Hepatocyte (in vitro differentiated cells): ENCODE results near the gene TIMP4.

Experiments used
- EZH2 ChIP-seq: fragments of 200-600 bp; sonication (generic); IDR thresholded peaks from 2 replicates; pipeline ENCODE4 v1.6.1; 2016; ENCODE audit warnings: antibody characterized with exemption, mild to moderate bottlenecking, borderline replicate concordance
- EZH2phosphoT487 ChIP-seq: fragments of 200-600 bp; sonication (generic); IDR thresholded peaks from one replicate; pipeline ENCODE4 v1.6.1; 2018; ENCODE audit warnings: antibody characterized with exemption, mild to moderate bottlenecking, low read depth, moderate library complexity; ENCODE audit not compliant: unreplicated experiment, severe bottlenecking
- TF ChIP-seq, protein P1 (sequence below): fragments of 200-600 bp; sonication (generic); IDR thresholded peaks from 2 replicates; pipeline ENCODE4 v1.5.1; 2016; ENCODE audit warnings: antibody characterized with exemption, mild to moderate bottlenecking; ENCODE audit not compliant: poor library complexity

DNA sequence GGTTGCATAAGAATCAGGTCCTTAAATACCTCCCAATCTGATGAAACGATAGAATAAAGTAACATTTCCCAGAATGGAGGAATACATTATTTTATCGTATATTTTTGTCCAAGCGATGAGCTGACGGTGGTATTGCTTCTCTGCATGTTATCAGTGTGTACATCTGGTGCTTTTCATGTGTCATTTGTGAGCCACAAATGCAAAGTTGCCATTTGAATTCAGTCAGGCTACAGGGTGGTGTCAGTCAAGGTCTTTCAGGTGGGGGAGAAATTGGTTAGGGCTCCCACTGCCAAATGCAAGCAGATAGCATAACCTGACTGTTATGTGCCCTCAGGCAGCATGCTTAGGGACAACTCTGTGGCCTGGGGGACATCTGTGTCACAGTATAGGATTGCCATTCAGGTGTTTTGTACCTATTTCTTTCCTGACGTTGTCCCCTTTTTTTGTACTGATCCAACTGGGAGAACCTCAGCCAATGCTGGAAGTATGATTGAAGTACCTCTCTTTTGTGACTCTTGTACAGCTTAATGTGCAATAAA, 26.5 kb upstream of the TIMP4 start:
- TF ChIP-seq, protein P1, sequence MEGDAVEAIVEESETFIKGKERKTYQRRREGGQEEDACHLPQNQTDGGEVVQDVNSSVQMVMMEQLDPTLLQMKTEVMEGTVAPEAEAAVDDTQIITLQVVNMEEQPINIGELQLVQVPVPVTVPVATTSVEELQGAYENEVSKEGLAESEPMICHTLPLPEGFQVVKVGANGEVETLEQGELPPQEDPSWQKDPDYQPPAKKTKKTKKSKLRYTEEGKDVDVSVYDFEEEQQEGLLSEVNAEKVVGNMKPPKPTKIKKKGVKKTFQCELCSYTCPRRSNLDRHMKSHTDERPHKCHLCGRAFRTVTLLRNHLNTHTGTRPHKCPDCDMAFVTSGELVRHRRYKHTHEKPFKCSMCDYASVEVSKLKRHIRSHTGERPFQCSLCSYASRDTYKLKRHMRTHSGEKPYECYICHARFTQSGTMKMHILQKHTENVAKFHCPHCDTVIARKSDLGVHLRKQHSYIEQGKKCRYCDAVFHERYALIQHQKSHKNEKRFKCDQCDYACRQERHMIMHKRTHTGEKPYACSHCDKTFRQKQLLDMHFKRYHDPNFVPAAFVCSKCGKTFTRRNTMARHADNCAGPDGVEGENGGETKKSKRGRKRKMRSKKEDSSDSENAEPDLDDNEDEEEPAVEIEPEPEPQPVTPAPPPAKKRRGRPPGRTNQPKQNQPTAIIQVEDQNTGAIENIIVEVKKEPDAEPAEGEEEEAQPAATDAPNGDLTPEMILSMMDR: no peak
- no peak for TF ChIP-seq EZH2phosphoT487
- TF ChIP-seq EZH2: no peak
